Sigmoid colon (tissue), 4 donors: ENCODE measurements around the gene BCAS3.

Source experiments
- CTCF ChIP-seq, 4 experiments: fragments of 450-650 bp in 3 of 4; fragments of 200-600 bp in 1 of 4; IDR thresholded peaks; one replicate each; pipeline ENCODE4 v1.5.1; 2016 to 2019; ENCODE audit warnings: antibody characterized with exemption in 4 of 4, mild to moderate bottlenecking in 3 of 4, moderate library complexity in 2 of 4
- POLR2A ChIP-seq, 2 donors: fragments of 450-650 bp; IDR thresholded peaks; one replicate each; pipeline ENCODE4 v1.6.1; 2016; ENCODE audit warnings: antibody characterized with exemption in 2 of 2, mild to moderate bottlenecking in 2 of 2, moderate library complexity in 2 of 2
- POLR2AphosphoS5 ChIP-seq, 4 donors: sonication (generic); formaldehyde crosslinking; IDR thresholded peaks; one replicate each; pipeline ENCODE4 v1.6.1; 2017; ENCODE audit warnings: antibody characterized with exemption in 4 of 4

DNA sequence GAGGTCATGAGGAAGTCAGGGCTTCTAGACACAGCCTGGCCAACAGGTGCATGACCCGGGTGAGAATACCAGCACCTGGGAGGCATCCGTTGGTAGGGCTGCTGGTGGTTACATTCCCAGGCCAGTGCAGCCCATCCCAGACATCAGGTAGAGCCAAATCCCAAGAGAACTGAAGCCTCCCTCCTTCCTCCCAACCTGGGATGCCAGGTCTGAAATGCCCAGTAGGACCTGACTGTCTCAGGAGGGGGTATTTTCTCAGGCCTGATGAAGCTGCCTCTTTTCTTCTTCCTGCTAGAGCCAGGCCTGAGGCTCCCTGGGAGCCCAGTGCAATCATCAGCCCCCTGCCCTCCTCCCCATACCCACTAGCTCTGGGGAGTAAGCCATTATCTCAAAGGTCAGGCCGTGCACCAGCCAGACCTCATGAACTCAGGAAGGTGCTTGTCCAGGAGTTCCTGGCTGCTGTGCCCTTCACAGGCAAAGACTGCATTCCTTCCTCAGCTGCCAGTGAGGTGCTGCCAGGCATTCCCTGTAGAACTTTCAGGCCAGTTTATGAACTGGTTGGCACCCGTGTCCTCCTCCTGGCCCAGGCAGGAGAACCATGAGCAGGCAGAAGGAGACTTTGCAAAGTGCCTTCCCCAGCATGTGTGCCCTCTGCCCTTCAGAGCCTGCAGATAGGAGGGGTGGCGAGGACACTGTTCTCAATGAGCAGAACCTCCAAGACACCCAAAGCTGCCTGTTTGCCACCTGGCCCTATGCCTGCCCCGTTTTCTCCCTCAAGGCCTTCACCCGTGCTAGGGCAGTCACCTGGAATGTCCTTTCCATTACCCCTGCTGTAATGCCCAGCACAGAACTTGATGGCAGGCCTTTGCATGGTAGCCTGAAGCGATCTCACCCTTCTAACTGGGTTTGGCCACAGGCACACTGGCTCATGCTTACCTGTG is 729.6 kb downstream of the BCAS3 start:
- TF ChIP-seq CTCF (IDR thresholded peaks at IDR 0.05) = no peak
- no peak for TF ChIP-seq POLR2A (IDR thresholded peaks at IDR 0.05)
- no peak for TF ChIP-seq POLR2AphosphoS5 (IDR thresholded peaks at IDR 0.05)
